ENCODE data around the gene DSCAML1. TPM values are rescaled to one million over a fixed set of nuclear protein-coding genes. Genes with fewer than 3 reads are reported as not detected.
A peak's percentile ranks its signal among the peaks of the same experiment; 100 is the strongest.

DSCAML1 gene
- total RNA-seq, 2 donors from 2014 or later: 0.33 to 1.6 TPM

- 83 to 86% methylated on average over 12 to 16 of the region's 16 CpGs for WGBS, 2 donors
- Histone ChIP-seq H3K4me1 (peaks cover 23% of the 10 kb centered on the region), H3K36me3 (replicated peaks in 1 of 2; ENCODE audit: insufficient read depth in 1 of 2, low read depth in 2 of 2) (no peaks in the 10 kb centered on the region), H3K27ac (no peak overlapping the region), H3K4me3 (no peak overlapping the region), H3K27me3 (no peaks in the 10 kb centered on the region), H3K9me3 (no peaks in the 10 kb centered on the region)
- DNase-seq (no peak), ATAC-seq (no peak)
- TF ChIP-seq POLR2A (IDR thresholded peaks at IDR 0.05): no peak
- no peak for TF ChIP-seq CTCF (IDR thresholded peaks at IDR 0.05)
- intact Hi-C loops (cut with DNase I): no loop called here
Observed at GRCh38 chr11:117461396-117462182, 335.4 kb downstream of the DSCAML1 start.

- Histone ChIP-seq H3K4me3 (no peak overlapping the region), H3K36me3 (replicated peaks in 1 of 2; ENCODE audit: insufficient read depth in 1 of 2, low read depth in 2 of 2) (no peaks in the 10 kb centered on the region), H3K9me3 (no peaks in the 10 kb centered on the region), H3K27me3 (no peaks in the 10 kb centered on the region), H3K4me1 (peaks cover 23% of the 10 kb centered on the region), H3K27ac (peak overlapping the region in 1 of 4 donors; percentile 5)
- ATAC-seq (no peak), DNase-seq (peak in 1 of 4 donors; percentile 15)
- intact Hi-C loops (cut with DNase I): no loop called here
- TF ChIP-seq POLR2A (IDR thresholded peaks at IDR 0.05) (no peak), CTCF (IDR thresholded peaks at IDR 0.05) (no peak)
- WGBS, 2 donors: 73 to 96% methylated on average over 5 of the region's 5 CpGs
Observed at GRCh38 chr11:117459979-117460300, 337.1 kb downstream of the DSCAML1 start.

- Histone ChIP-seq H3K27ac (peak overlapping the region in 2 of 4 donors; percentile 5 to 42), H3K9me3 (peaks cover 0 to under 1% (median 0%) of the 10 kb centered on the region in 3 donors), H3K4me1 (peaks cover 23% of the 10 kb centered on the region), H3K4me3 (no peak overlapping the region), H3K27me3 (no peaks in the 10 kb centered on the region), H3K36me3 (replicated peaks in 1 of 2; ENCODE audit: insufficient read depth in 1 of 2, low read depth in 2 of 2) (no peaks in the 10 kb centered on the region)
- intact Hi-C loops (cut with DNase I): no loop called here
- ATAC-seq: no peak
- TF ChIP-seq POLR2A (IDR thresholded peaks at IDR 0.05) (no peak), CTCF (IDR thresholded peaks at IDR 0.05) (no peak)
- no peak for DNase-seq
- WGBS, 2 donors: 73 to 74% methylated on average over 8 to 16 of the region's 16 CpGs
Observed at GRCh38 chr11:117459123-117459978, 337.7 kb downstream of the DSCAML1 start.

GRCh38 chr11:117458275-117459122 is 338.5 kb downstream of the DSCAML1 start:
- WGBS, 2 donors: 88 to 91% methylated on average over 16 to 22 of the region's 22 CpGs
- H3K27ac ChIP-seq: peak overlapping the region; percentile 5 to 68 (median 49)
- H3K27me3 ChIP-seq: no peaks in the 10 kb centered on the region
- H3K9me3 ChIP-seq: peaks cover 0 to 8% (median 0%) of the 10 kb centered on the region in 3 donors
- DNase-seq (peak in 1 of 4 donors; percentile 40), ATAC-seq (peak; percentile 38)
- no peaks in the 10 kb centered on the region for H3K36me3 ChIP-seq (replicated peaks in 1 of 2; ENCODE audit: insufficient read depth in 1 of 2, low read depth in 2 of 2)
- H3K4me1 ChIP-seq: peaks cover 23% of the 10 kb centered on the region
- intact Hi-C loops (cut with DNase I): no loop called here
- TF ChIP-seq POLR2A (IDR thresholded peaks at IDR 0.05): no peak
- TF ChIP-seq CTCF (IDR thresholded peaks at IDR 0.05): no peak
- no peak overlapping the region for H3K4me3 ChIP-seq
